ENCODE data around the gene STK33. TPM values are rescaled to one million over a fixed set of nuclear protein-coding genes. Genes with fewer than 3 reads are reported as not detected.
A peak's percentile ranks its signal among the peaks of the same experiment; 100 is the strongest.

The STK33 gene
- total RNA-seq, 3 donors from 2014 or later: 0.33 to 2.4 (median 1.2) TPM

DNA sequence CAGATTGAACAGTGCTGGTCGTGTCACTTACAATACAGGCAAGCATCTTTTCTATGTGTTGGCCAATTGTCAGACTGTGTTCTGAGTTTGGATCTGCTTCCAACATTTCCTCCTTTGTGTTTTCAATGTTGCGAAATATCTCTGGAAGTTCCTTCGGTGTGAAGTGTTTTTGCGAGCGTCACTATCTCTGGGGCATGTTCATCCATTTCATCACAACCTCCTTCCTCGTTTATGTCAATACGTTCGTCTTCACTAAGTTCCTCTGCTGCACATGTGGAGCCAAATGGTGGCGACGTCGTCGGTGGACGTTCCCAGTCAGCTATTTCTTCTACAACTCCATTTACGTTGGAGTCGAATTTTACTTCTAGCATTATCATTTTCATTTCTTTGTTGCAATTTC is 230.1 kb downstream of the STK33 start:
- DNase-seq (ENCODE audit: low spot score in 2 of 2): no peak
- intact Hi-C loops (cut with DNase I; ENCODE audit: low total_unique reads): no loop called here
- H3K27me3 ChIP-seq: no peaks in the 10 kb centered on the region

DNA sequence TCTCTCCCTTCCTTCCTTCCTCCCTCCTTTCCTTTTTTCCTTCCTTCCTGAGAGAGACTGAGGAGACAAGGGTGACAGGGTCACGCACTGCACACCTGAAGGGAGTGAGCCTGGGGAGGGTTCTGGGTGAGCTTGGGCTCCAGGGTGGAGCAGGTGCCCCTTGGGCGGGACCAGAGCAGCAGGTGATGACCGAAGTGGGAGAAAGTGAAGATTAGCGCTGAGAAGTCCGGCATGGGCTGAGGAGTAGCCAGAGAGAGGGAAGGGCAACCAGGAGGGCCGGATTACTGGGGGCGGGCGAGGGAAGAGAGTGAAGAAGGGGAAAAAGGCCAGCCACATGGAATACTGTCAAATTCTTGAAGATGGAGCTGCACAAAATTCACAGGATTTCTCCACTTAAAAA is 231.1 kb downstream of the STK33 start:
- no peaks in the 10 kb centered on the region for H3K27me3 ChIP-seq

More for the DNA sequence above, 230.1 kb downstream of the STK33 start:
- Histone ChIP-seq H3K4me3 (no peak overlapping the region), H3K36me3 (no peaks in the 10 kb centered on the region), H3K4me1 (no peaks in the 10 kb centered on the region), H3K27ac (no peak overlapping the region), H3K9me3 (no peaks in the 10 kb centered on the region)
- TF ChIP-seq POLR2AphosphoS5 (IDR thresholded peaks at IDR 0.05): peak in 1 of 3 donors; percentile 11
- TF ChIP-seq, protein P1, sequence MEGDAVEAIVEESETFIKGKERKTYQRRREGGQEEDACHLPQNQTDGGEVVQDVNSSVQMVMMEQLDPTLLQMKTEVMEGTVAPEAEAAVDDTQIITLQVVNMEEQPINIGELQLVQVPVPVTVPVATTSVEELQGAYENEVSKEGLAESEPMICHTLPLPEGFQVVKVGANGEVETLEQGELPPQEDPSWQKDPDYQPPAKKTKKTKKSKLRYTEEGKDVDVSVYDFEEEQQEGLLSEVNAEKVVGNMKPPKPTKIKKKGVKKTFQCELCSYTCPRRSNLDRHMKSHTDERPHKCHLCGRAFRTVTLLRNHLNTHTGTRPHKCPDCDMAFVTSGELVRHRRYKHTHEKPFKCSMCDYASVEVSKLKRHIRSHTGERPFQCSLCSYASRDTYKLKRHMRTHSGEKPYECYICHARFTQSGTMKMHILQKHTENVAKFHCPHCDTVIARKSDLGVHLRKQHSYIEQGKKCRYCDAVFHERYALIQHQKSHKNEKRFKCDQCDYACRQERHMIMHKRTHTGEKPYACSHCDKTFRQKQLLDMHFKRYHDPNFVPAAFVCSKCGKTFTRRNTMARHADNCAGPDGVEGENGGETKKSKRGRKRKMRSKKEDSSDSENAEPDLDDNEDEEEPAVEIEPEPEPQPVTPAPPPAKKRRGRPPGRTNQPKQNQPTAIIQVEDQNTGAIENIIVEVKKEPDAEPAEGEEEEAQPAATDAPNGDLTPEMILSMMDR (IDR thresholded peaks at IDR 0.05): no peak

DNA sequence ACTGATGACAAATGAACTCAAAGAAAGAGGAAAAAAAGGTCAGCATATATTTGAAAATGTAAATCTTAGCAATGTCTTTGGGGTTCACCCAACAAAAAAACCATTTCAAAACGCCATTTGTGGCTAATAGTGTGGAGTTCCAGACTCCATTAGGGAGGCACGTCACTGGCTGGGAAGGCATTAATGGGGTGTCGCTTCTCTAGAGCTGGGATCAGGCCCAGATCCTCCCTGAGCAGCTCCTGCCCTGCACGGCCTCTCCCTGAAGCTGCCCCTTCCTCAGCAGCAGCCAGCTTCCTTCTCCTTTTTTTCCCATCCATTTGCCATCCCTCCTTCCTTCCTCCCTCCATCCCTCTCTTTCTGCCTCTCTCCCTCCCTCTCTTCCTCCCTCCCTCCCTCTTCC is 231.5 kb downstream of the STK33 start:
- intact Hi-C loops (cut with DNase I; ENCODE audit: low total_unique reads): no loop called here
- Histone ChIP-seq H3K36me3 (no peaks in the 10 kb centered on the region), H3K4me1 (no peaks in the 10 kb centered on the region), H3K4me3 (no peak overlapping the region), H3K27ac (no peak overlapping the region), H3K27me3 (no peaks in the 10 kb centered on the region), H3K9me3 (no peaks in the 10 kb centered on the region)
- no peak for DNase-seq (ENCODE audit: low spot score in 2 of 2)
- TF ChIP-seq POLR2AphosphoS5 (IDR thresholded peaks at IDR 0.05) (no peak), POLR2A (IDR thresholded peaks at IDR 0.05) (no peak)
- TF ChIP-seq, protein P1 (IDR thresholded peaks at IDR 0.05): no peak

More for the DNA sequence above, 231.1 kb downstream of the STK33 start:
- Histone ChIP-seq H3K36me3 (no peaks in the 10 kb centered on the region), H3K9me3 (no peaks in the 10 kb centered on the region), H3K27ac (no peak overlapping the region), H3K4me1 (no peaks in the 10 kb centered on the region), H3K4me3 (no peak overlapping the region)
- DNase-seq (ENCODE audit: low spot score in 2 of 2): no peak
- TF ChIP-seq POLR2A (IDR thresholded peaks at IDR 0.05) (no peak), POLR2AphosphoS5 (IDR thresholded peaks at IDR 0.05) (no peak)
- TF ChIP-seq, protein P1 (IDR thresholded peaks at IDR 0.05): no peak
- intact Hi-C loops (cut with DNase I; ENCODE audit: low total_unique reads): no loop called here

DNA sequence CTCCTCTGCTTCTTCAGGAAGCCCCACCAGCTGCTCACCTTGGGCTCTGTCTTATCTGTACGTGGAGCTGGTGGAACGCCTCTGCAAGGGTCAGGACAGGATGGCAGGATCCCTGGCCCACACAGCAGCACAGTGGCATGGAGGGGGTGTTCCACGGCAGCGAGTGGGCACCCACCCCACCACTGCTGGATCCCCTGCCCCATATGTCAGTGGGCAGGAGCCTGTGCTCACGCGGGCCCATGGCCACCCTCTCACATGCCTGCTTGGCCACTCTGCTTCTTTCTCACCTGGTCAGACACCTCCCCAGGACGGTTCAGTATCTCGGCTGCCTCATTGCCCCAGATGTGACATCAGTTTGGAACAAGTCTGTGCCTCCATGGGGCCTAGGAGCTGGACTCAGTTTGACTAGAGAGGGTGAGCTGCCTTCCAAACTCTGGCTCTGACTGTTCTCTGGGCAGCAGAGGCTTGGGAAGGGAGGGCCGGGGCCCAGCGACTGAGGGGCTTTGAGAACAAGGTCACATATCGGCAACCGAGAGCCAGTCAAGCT is 232.3 kb downstream of the STK33 start:
- Histone ChIP-seq H3K9me3 (no peaks in the 10 kb centered on the region), H3K4me3 (no peak overlapping the region), H3K36me3 (no peaks in the 10 kb centered on the region), H3K4me1 (no peaks in the 10 kb centered on the region), H3K27me3 (no peaks in the 10 kb centered on the region), H3K27ac (no peak overlapping the region)
- TF ChIP-seq POLR2AphosphoS5 (IDR thresholded peaks at IDR 0.05) (no peak), POLR2A (IDR thresholded peaks at IDR 0.05) (no peak)
- TF ChIP-seq, protein P1 (IDR thresholded peaks at IDR 0.05): no peak
- intact Hi-C loops (cut with DNase I; ENCODE audit: low total_unique reads): no loop called here
- DNase-seq (ENCODE audit: low spot score in 2 of 2): no peak

DNA sequence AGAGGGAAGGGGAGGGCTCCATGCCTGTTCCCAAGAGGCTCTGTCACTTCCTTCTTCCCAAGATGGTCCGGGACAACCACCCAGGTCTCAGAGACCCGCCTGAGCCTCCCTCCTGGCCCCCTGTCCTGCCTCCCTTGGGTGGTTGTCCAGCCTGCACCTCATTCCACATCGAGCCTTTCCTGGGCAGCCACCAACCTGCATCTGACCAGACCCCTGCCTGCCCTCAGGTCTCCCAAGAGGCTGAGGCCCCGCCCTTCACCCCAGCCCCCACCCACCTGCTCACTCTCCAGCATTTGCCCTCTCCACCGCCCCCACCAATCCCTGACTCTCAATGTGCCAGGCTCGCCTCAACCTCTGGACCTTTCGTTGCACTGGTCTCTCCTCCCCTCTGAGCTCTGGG is 232.8 kb downstream of the STK33 start:
- no peak overlapping the region for H3K27ac ChIP-seq
- H3K4me3 ChIP-seq: no peak overlapping the region
- H3K36me3 ChIP-seq: no peaks in the 10 kb centered on the region
- H3K27me3 ChIP-seq: no peaks in the 10 kb centered on the region
- DNase-seq (ENCODE audit: low spot score in 2 of 2): no peak
- no peaks in the 10 kb centered on the region for H3K4me1 ChIP-seq
- TF ChIP-seq POLR2AphosphoS5 (IDR thresholded peaks at IDR 0.05) (no peak), POLR2A (IDR thresholded peaks at IDR 0.05) (no peak)
- TF ChIP-seq, protein P1 (IDR thresholded peaks at IDR 0.05): no peak
- intact Hi-C loops (cut with DNase I; ENCODE audit: low total_unique reads): no loop called here
- H3K9me3 ChIP-seq: no peaks in the 10 kb centered on the region
